GM23248 (cell line): ENCODE data around the gene FAM186B. TPM values are rescaled to one million over a fixed set of nuclear protein-coding genes. Genes with fewer than 3 reads are reported as not detected.

Experiments used
- DNase-seq: peaks from one replicate; pipeline ENCODE4 v3.0.0-alpha.2; 2015
- H2AFZ ChIP-seq: fragments of 200-600 bp; sonication (generic); 2 replicates; pipeline ENCODE4 v1.6.1; 2016; ENCODE audit warnings: antibody characterized with exemption
- H3F3A ChIP-seq: fragments of 200-600 bp; sonication (generic); 2 replicates; pipeline ENCODE4 v1.6.1; 2016; ENCODE audit warnings: mild to moderate bottlenecking, antibody characterized with exemption, mixed run types; ENCODE audit not compliant: insufficient read depth
- H3K27ac ChIP-seq: fragments of 200-600 bp; sonication (generic); 2 replicates; pipeline ENCODE4 v1.5.1; 2016; ENCODE audit warnings: mild to moderate bottlenecking
- H3K27me3 ChIP-seq: fragments of 200-600 bp; sonication (generic); replicated peaks from 2 replicates; pipeline ENCODE4 v1.6.1; 2016; ENCODE audit warnings: mild to moderate bottlenecking; ENCODE audit not compliant: insufficient read depth
- H3K36me3 ChIP-seq: fragments of 200-600 bp; sonication (generic); 2 replicates; pipeline ENCODE4 v1.6.1; 2016; ENCODE audit warnings: low read depth, mild to moderate bottlenecking
- H3K4me1 ChIP-seq: fragments of 200-600 bp; sonication (generic); 2 replicates; pipeline ENCODE4 v1.6.1; 2016; ENCODE audit warnings: mild to moderate bottlenecking; ENCODE audit not compliant: insufficient read depth
- H3K4me2 ChIP-seq: fragments of 200-600 bp; sonication (generic); one replicate; pipeline ENCODE4 v1.6.1; 2016; ENCODE audit warnings: mild to moderate bottlenecking; ENCODE audit not compliant: unreplicated experiment
- H3K4me3 ChIP-seq: fragments of 200-600 bp; sonication (generic); 2 replicates; pipeline ENCODE4 v1.5.1; 2016; ENCODE audit warnings: mild to moderate bottlenecking
- H3K79me2 ChIP-seq: fragments of 200-600 bp; sonication (generic); 2 replicates; pipeline ENCODE4 v1.6.1; 2016; ENCODE audit warnings: mild to moderate bottlenecking; ENCODE audit not compliant: insufficient read depth
- H3K9ac ChIP-seq: fragments of 200-600 bp; sonication (generic); 2 replicates; pipeline ENCODE4 v1.6.1; 2016; ENCODE audit warnings: mild to moderate bottlenecking
- H3K9me2 ChIP-seq: fragments of 200-600 bp; sonication (generic); 2 replicates; pipeline ENCODE4 v1.6.1; 2016; ENCODE audit warnings: mixed run types, mild to moderate bottlenecking, moderate library complexity; ENCODE audit not compliant: insufficient read depth
- H3K9me3 ChIP-seq: fragments of 200-600 bp; sonication (generic); one replicate; pipeline ENCODE4 v1.6.1; 2017; ENCODE audit warnings: low read depth
- H4K20me1 ChIP-seq: fragments of 200-600 bp; sonication (generic); 2 replicates; pipeline ENCODE4 v1.6.0; 2016; ENCODE audit not compliant: insufficient read depth
- EZH2 ChIP-seq: fragments of 200-600 bp; sonication (generic); IDR thresholded peaks from 2 replicates; pipeline ENCODE4 v1.6.1; 2018; ENCODE audit warnings: antibody characterized with exemption, mild to moderate bottlenecking; ENCODE audit not compliant: insufficient read depth, poor library complexity, severe bottlenecking
- EZH2phosphoT487 ChIP-seq: fragments of 200-600 bp; sonication (generic); IDR thresholded peaks from 2 replicates; pipeline ENCODE4 v1.6.1; 2018; ENCODE audit warnings: antibody characterized with exemption, moderate library complexity, mild to moderate bottlenecking, low read depth; ENCODE audit not compliant: insufficient read depth
- WGBS, 2 experiments: methylation state at CpG; one replicate each; pipeline ENCODE4 v1.1.6; 2015 to 2017; ENCODE audit warnings: low lambda C conversion rate in 2 of 2, low coverage in 1 of 2; ENCODE audit errors: missing lambda C conversion rate in 2 of 2; 5-methylcytosine and 5-hydroxymethylcytosine counted together
- in situ Hi-C: fragments of 300-500 bp; cut with MboI; formaldehyde crosslinking; loops from 2 replicates; pipeline ENCODE4 v1.15.0; 2020
- polyA plus RNA-seq: library from polyadenylated mRNA; unstranded; fragments of >200 nt; fragmentation: Nextera tagmentation; extraction: Ambion mirVana; gene quantifications from 2 replicates; pipeline ENCODE4 v1.2.1, GENCODE V29; 2016
- total RNA-seq: library from RNA; depleted of rRNA; stranded (reverse); fragments of >200 nt; shearing (Covaris generic); gene quantifications from 2 replicates; pipeline ENCODE4 v1.2.3, GENCODE V29; 2014

The FAM186B gene
- total and polyA plus RNA-seq, 2 experiments from 2014 or later, result 0.22 to 0.38 TPM

DNA sequence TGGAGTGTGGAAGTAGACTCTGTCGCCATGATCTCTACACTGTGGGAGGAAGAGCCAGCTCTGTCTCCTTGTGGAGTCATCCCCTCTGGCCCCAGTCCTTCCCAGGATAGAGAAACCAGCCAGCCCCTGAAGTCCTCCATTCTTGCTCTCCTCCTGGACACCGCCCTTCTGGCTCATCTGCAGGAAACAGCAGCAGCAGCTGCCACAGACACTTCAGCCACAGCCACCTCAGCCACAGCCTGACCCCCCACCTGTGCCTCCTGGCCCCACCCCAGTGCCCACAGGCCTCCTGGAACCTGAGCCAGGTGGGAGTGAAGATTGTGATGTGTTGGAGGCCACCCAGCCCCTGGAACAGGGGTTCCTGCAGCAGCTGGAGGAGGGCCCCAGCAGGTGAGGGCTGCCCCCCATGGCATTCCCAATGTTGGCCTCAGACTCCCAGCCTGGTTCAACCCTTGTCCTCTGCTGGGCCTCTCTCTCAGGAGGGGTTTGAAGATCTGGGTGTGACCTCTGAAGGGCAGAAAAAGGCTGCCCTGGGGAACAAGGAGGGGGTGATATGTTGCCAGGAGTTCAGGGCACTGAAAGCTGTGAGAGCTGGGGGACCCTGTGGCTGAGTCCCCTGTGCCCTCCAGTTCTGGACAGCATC is 28.4 kb upstream of the FAM186B start:
- Histone ChIP-seq H3K27ac (no peak overlapping the region), H3K4me3 (no peak overlapping the region), H3K9ac (no peak overlapping the region), H3K9me3 (no peaks in the 10 kb centered on the region), H3K36me3 (no peaks in the 10 kb centered on the region; the same call in 1 of the 2 replicates), H4K20me1 (no peaks in the 10 kb centered on the region), H3K79me2 (no peaks in the 10 kb centered on the region), H2AFZ (no peak overlapping the region), H3K9me2 (no peaks in the 10 kb centered on the region), H3K4me1 (no peaks in the 10 kb centered on the region), H3K4me2 (no peak overlapping the region), H3K27me3 (no peaks in the 10 kb centered on the region), H3F3A (peaks cover 12% of the 10 kb centered on the region; the same call in 1 of the 2 replicates)
- no peak for DNase-seq
- in situ Hi-C loops, result no loop called here
- 89 to 93% methylated on average over 2 of the region's 2 CpGs for WGBS, 2 experiments
- no peak for TF ChIP-seq EZH2phosphoT487
- no peak for TF ChIP-seq EZH2

DNA sequence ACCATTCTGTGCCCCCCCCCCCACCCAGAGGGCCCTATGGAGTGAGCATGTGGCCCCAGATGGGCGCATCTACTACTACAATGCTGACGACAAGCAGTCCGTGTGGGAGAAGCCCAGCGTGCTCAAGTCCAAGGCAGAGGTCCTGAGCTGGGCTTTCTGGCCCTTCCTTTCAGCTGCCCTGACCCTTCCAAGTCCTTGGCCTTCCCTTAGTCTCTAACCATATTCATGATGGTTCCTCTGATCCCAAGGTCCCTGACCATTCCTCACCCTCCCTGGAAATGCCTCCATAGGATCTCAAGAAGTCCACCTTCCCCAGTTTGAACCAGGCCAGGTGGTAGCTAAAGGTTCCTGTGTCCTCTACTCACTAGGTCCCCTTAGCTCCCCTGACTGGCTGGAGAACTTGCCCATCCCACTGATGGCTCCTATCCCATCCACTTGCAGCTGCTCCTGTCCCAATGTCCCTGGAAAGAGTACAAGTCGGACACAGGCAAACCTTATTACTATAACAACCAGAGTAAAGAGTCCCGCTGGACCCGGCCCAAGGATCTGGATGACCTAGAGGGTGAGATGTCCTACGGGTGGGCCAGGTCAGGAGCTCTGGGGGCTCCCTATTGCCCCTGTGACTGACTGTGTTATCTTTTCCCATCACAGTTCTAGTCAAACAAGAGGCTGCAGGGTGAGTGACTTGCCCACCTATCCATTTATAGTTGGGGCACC is 27.7 kb upstream of the FAM186B start:
- H3K9me2 ChIP-seq, result no peaks in the 10 kb centered on the region
- 93 to 95% methylated on average over 8 of the region's 8 CpGs for WGBS, 2 experiments
- no peaks in the 10 kb centered on the region for H3K79me2 ChIP-seq
- no peak overlapping the region for H2AFZ ChIP-seq
- H3F3A ChIP-seq, result peaks cover 13% of the 10 kb centered on the region; the same call in 1 of the 2 replicates
- no peaks in the 10 kb centered on the region for H3K27me3 ChIP-seq
- H3K9ac ChIP-seq, result no peak overlapping the region
- no peak overlapping the region for H3K27ac ChIP-seq
- no peak overlapping the region for H3K4me2 ChIP-seq
- no peak for DNase-seq
- TF ChIP-seq EZH2, result no peak
- no peak overlapping the region for H3K4me3 ChIP-seq
- no peaks in the 10 kb centered on the region for H4K20me1 ChIP-seq
- H3K9me3 ChIP-seq, result no peaks in the 10 kb centered on the region
- in situ Hi-C loops, result no loop called here
- peaks cover under 1% of the 10 kb centered on the region; the same call in 1 of the 2 replicates for H3K4me1 ChIP-seq
- H3K36me3 ChIP-seq, result no peaks in the 10 kb centered on the region; the same call in 1 of the 2 replicates

DNA sequence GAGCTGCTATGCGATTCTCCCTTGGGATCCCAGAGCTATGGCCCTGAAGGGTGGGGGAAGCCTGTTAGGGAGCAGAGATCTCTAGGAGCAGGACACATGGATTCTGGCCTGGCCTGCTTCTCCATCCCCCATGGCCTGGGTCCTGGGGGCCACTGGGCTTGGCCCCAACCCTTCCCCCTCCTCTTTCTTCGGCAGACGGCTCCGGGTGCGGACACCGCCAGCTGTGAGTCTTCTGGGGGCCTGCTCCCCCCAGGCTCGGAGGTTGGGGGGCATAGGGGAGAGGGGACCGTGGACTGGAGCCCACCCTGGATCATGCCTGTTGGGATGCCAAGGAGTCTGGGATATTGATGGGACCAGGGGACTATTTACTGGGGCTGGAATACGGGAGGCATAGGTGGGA is 27.0 kb upstream of the FAM186B start:
- H3K79me2 ChIP-seq, result no peaks in the 10 kb centered on the region
- H3K36me3 ChIP-seq, result no peaks in the 10 kb centered on the region
- no peaks in the 10 kb centered on the region for H4K20me1 ChIP-seq
- no peak overlapping the region for H3K9ac ChIP-seq
- in situ Hi-C loops, result no loop called here
- no peak overlapping the region for H3K4me2 ChIP-seq
- H3K27me3 ChIP-seq, result no peaks in the 10 kb centered on the region
- peaks cover 8% of the 10 kb centered on the region for H3K4me1 ChIP-seq
- DNase-seq, result no peak
- H2AFZ ChIP-seq, result no peak overlapping the region
- no peak for TF ChIP-seq EZH2phosphoT487
- no peak for TF ChIP-seq EZH2
- no peak overlapping the region for H3K4me3 ChIP-seq
- H3K9me2 ChIP-seq, result no peaks in the 10 kb centered on the region
- 93 to 95% methylated on average over 8 to 9 of the region's 9 CpGs for WGBS, 2 experiments
- no peaks in the 10 kb centered on the region for H3K9me3 ChIP-seq
- H3F3A ChIP-seq, result peaks cover 20% of the 10 kb centered on the region; the same call in 1 of the 2 replicates
- no peak overlapping the region for H3K27ac ChIP-seq

DNA sequence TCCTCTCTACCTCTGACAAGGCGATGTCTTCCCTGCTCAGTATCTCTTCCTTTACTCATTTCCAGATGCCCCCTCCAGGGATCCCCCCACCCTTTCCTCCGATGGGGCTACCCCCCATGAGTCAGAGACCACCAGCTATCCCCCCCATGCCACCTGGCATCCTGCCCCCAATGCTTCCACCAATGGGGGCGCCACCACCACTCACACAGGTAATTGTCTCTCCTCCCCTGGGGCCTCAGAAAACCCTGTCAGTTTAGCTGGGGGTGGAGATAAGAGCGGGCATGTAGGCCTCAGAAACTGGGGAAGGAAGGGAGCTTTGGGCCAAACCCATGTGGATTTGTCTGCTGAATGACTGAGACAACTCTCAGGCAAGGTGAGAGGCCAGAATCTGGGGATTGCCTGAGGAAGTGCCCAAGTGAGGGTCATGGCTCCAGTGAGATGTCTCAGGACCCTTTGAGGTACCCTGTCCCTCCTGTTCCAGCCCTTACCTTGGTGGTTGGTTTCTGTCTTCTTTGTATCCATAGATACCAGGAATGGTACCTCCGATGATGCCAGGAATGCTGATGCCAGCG is 26.0 kb upstream of the FAM186B start:
- H3F3A ChIP-seq, result peaks cover 16% of the 10 kb centered on the region
- H3K27ac ChIP-seq, result no peak overlapping the region
- no peak for DNase-seq
- no peaks in the 10 kb centered on the region for H3K79me2 ChIP-seq
- no peak overlapping the region for H3K4me3 ChIP-seq
- TF ChIP-seq EZH2 (no peak), EZH2phosphoT487 (no peak)
- 97 to 99% methylated on average over 6 of the region's 6 CpGs for WGBS, 2 experiments
- no peaks in the 10 kb centered on the region for H3K9me3 ChIP-seq
- H2AFZ ChIP-seq, result no peak overlapping the region
- in situ Hi-C loops, result no loop called here
- no peaks in the 10 kb centered on the region for H3K9me2 ChIP-seq
- no peaks in the 10 kb centered on the region for H3K36me3 ChIP-seq
- no peaks in the 10 kb centered on the region for H4K20me1 ChIP-seq
- H3K4me1 ChIP-seq, result peaks cover 13% of the 10 kb centered on the region
- no peak overlapping the region for H3K9ac ChIP-seq
- H3K27me3 ChIP-seq, result no peaks in the 10 kb centered on the region
- no peak overlapping the region for H3K4me2 ChIP-seq
